COLO668 (cell line): ENCODE results near the gene GTF2A1.
A peak's percentile ranks its signal among the peaks of the same experiment; 100 is the strongest.
"Not testable (repeated sequence)": the region's sequence is repeated elsewhere in the genome, so short reads cannot be mapped to it uniquely, and the experiment has no call there.

Experiments
- DNase-seq: peaks from one replicate; lab custom pipeline; 2025; ENCODE audit not compliant: unreplicated experiment; lab: John Stamatoyannopoulos, UW

GTF2A1 gene

GRCh38 chr14:81220830-81221578, at the start of gene GTF2A1:
Gene GTF2A1 (minus strand): TSS chr14:81220959. CDS start chr14:81220518, 441 bp downstream.
- peak; percentile 99 for DNase-seq

GRCh38 chr14:81269979-81270375, 49.2 kb upstream of the GTF2A1 start:
- no peak for DNase-seq

DNA sequence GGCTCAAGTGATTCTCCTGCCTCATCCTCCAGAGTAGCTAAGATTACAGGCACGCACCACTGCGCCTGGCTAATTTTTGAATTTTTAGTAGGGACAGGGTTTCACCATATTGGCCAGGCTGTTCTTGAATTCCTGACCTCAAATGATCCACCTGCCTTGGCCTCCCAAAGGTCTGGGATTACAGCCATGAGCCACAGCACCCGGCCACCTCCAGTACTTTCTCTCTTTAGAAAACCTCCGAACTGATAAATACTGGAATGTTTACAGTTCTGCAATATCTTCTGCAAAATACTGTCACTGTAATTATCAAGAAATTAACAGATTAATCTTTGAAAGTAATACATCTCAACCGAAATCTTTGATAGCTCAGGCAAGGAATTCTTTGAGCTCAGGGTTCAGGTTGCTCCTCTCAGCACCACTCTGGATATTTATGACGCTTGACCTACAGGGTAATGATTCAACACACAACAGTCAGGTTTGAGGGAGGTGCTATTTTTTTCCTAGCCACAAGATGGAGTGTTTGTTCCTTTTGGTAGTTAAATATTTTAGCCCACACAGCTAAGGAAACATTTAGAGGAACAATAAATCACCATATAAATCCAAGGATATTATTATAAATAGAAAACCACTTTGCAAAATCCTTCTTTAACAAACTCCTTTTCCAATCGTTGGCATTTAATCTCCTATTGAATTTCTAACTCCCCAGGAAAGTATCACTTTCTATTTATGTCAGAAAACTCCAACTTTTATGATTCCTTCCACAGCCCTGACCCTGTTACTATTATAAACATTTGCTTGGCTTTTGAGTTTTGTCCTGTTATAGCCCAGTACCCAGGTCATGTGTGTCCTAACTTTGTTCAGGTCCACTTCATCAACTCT, 48.6 kb upstream of the GTF2A1 start:
- peak; percentile 46 for DNase-seq

GRCh38 chr14:81268016-81268416, 47.3 kb upstream of the GTF2A1 start:
- no peak for DNase-seq

DNA sequence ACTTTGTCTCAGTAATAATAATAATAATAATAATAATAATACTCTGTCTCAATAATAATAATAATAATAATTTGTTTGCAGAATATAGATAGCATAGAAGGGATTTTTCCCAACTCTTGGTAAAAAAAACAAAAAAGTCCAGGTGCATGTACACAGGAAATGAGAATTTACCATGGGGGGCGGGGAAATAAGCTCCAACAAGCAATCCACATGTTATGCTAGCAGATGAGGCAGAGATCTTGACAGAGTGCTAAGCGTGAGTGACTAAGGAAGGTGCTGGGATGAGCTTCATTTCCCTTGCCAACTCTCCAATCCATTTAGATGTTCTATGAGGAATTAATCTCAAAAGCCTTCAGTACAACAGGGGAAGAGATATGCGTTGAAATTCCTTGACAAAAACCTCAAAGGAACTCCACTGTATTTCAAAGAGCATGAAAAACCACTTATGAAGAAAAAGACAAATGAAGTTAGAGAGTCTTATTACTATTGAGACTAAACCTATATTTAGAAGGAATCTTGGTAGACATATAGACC, 44.9 kb upstream of the GTF2A1 start:
- no peak for DNase-seq

- DNase-seq, result no peak
Measured at GRCh38 chr14:81264671-81265070, 43.9 kb upstream of the GTF2A1 start.

DNA sequence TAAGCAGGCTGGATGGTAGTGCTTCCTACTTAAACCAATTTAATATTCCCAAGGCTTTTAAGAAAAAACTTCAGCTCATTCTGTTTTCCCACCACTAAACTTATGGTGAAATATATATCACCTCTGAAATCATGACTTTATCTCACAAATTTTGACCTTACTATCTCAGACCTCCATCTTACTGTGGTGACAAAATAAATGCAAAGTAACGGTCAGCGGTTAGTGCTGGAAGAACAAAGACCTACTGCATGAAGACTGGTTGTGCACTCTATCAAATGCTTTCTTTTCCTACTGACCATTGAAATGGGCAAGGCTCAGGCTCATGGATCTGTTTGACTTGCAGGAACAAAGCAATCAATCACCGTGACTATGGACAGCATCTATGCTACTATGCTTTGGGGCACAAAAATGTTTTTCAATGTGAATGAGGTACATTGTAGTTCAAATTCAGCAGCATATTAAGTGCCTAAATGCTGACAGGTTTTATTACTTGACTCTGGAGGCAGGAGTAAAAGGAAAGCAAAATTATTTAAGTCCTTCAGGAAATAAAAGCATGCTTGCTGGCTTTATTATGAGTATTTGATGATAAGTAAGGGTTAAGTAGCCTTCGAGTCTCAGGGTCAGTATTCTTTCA, 43.1 kb upstream of the GTF2A1 start:
- no peak for DNase-seq

- no peak for DNase-seq
Measured at GRCh38 chr14:81261176-81261575, 40.4 kb upstream of the GTF2A1 start.

DNA sequence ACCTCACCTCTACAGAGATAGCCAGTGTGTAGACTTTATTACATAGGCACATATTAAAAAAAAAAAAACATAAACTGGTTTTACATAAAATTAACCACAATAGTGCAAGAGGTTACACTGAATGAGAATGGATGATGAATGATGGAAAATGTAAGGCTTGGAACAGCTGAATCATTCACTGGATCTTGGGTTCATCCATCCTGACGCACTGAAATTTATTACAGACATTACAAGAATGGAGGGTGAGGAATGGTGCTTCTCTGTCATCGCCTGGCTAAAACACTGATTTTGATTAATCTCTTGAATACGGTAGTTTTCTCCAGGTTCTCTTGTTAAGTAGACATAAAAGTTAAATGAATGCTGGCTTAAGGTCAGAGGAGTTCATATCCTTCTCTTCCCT, 40.0 kb upstream of the GTF2A1 start:
- DNase-seq, result no peak

DNA sequence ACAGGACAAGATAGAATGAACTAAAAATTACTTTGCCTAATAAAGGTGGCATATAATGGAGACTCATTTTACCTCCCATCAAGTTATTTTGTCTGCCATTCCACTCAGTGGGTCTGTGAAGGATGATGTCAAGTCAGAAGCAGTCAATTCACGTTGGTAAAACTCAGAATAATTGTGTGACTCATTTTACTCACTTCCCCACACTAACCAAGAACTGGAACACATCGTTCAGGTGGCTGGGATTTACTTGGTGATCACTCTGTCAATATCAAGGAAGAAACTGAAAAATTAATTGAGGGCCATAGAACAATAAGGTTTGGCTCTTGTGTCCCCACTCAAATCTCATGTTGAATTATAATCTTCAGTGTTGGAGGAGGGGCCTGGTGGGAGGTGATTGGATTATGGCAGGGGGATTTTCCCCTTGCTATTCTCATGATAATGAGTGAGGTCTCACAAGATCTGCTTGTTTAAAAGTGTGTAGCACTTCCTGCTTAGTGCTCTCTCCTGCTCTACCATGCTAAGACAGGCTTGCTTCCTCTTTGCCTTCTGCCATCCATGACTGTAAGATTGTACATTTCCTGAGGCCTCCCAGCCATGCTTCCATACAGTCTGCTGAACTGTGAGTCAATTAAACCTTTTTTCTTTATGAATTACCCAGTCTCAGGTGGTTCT, 35.7 kb upstream of the GTF2A1 start:
- DNase-seq, result no peak

GRCh38 chr14:81252278-81252677, 31.5 kb upstream of the GTF2A1 start:
- no peak for DNase-seq

GRCh38 chr14:81247271-81247766, 26.6 kb upstream of the GTF2A1 start:
- DNase-seq, result no peak

- DNase-seq, result no peak
Measured at GRCh38 chr14:81246461-81247270, 25.9 kb upstream of the GTF2A1 start.

- no peak for DNase-seq
Measured at GRCh38 chr14:81245771-81246170, 25.0 kb upstream of the GTF2A1 start.

GRCh38 chr14:81244431-81244830, 23.7 kb upstream of the GTF2A1 start:
- not testable (repeated sequence) for DNase-seq

- no peak for DNase-seq
Measured at GRCh38 chr14:81243499-81243898, 22.7 kb upstream of the GTF2A1 start.

GRCh38 chr14:81236849-81237248, 16.1 kb upstream of the GTF2A1 start:
- not testable (repeated sequence) for DNase-seq

DNA sequence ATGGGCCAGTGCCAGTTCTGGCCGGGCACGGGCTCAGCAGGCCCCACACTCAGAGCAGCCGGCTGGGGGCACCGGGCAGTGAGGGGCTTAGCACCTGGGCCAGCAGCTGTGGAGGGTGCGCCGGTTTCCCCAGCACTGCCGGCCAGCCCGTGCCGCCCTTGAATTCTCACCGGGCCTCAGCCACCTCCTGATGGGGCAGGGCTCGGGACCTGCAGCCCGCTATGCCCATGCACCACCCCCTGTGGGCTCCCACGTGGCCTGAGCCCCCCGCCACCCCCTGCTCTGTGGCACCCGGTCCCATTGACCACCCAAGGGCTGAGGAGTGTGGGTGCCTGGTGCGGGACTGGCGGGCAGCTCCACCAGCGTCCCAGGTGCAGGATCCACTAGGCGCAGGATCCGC, 15.4 kb upstream of the GTF2A1 start:
- no peak for DNase-seq

DNA sequence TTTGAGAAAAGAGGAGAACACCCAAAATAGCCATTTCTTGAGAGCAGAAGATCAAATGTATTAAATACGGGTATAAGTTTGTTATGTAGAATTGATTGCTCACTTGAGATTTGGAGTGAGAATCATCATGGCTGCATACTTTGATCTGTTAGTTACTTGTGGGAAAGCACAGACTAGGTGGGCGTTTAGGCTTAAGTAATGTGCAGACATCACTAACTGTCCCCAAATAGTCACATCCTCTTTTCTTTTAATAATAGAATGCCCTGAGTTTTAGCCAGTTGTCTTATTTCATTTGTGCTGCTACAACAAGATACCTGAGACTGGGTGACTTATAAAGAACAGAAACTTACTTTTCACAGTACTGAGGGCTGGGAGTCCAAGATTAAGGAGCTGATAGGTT, 14.3 kb upstream of the GTF2A1 start:
- DNase-seq, result no peak

- no peak for DNase-seq
Measured at GRCh38 chr14:81234278-81234677, 13.5 kb upstream of the GTF2A1 start.
